Fibroblast of the conjunctiva (primary cell): ENCODE data around the gene PIEZO2.
A peak's percentile ranks its signal among the peaks of the same experiment; 100 is the strongest.

Experiments
- DNase-seq: peaks from one replicate; pipeline ENCODE4 v3.0.0-alpha.2; 2010; ENCODE audit warnings: low read depth

PIEZO2 gene

GRCh38 chr18:11027862-11028261, 121.5 kb downstream of the PIEZO2 start:
- DNase-seq: no peak

- DNase-seq: no peak
Measured at GRCh38 chr18:11025671-11026070, 123.7 kb downstream of the PIEZO2 start.

GRCh38 chr18:11024928-11025669, 124.3 kb downstream of the PIEZO2 start:
- no peak for DNase-seq

- DNase-seq: no peak
Measured at GRCh38 chr18:11021477-11021876, 127.9 kb downstream of the PIEZO2 start.

- DNase-seq: no peak
Measured at GRCh38 chr18:11020877-11021414, 128.4 kb downstream of the PIEZO2 start.

- no peak for DNase-seq
Measured at GRCh38 chr18:11020161-11020853, 129.1 kb downstream of the PIEZO2 start.

- DNase-seq: no peak
Measured at GRCh38 chr18:11019295-11020105, 129.9 kb downstream of the PIEZO2 start.

- DNase-seq: no peak
Measured at GRCh38 chr18:11009869-11010268, 139.5 kb downstream of the PIEZO2 start.

GRCh38 chr18:11009147-11009546, 140.2 kb downstream of the PIEZO2 start:
- no peak for DNase-seq

- no peak for DNase-seq
Measured at GRCh38 chr18:11008505-11008904, 140.9 kb downstream of the PIEZO2 start.

- DNase-seq: peak; percentile 1
Measured at GRCh38 chr18:11005528-11005927, 143.8 kb downstream of the PIEZO2 start.

GRCh38 chr18:11004951-11005350, 144.4 kb downstream of the PIEZO2 start:
- no peak for DNase-seq

GRCh38 chr18:11004294-11004693, 145.1 kb downstream of the PIEZO2 start:
- no peak for DNase-seq

- no peak for DNase-seq
Measured at GRCh38 chr18:11002796-11003195, 146.6 kb downstream of the PIEZO2 start.

GRCh38 chr18:11002277-11002676, 147.1 kb downstream of the PIEZO2 start:
- no peak for DNase-seq

GRCh38 chr18:11000071-11000470, 149.3 kb downstream of the PIEZO2 start:
- no peak for DNase-seq

- DNase-seq: no peak
Measured at GRCh38 chr18:10997885-10998284, 151.5 kb downstream of the PIEZO2 start.

- DNase-seq: no peak
Measured at GRCh38 chr18:10995550-10995949, 153.8 kb downstream of the PIEZO2 start.

- DNase-seq: no peak
Measured at GRCh38 chr18:10989486-10989885, 159.9 kb downstream of the PIEZO2 start.

- DNase-seq: no peak
Measured at GRCh38 chr18:10985689-10986088, 163.7 kb downstream of the PIEZO2 start.

- no peak for DNase-seq
Measured at GRCh38 chr18:10979411-10979810, 170.0 kb downstream of the PIEZO2 start.

GRCh38 chr18:10977042-10977441, 172.3 kb downstream of the PIEZO2 start:
- no peak for DNase-seq
